ENCODE measurements around the gene RGS9. TPM values are rescaled to one million over a fixed set of nuclear protein-coding genes. Genes with fewer than 3 reads are reported as not detected.

RGS9 gene
- total RNA-seq, 1 donor from 2014 or later, result 8.1 TPM

DNA sequence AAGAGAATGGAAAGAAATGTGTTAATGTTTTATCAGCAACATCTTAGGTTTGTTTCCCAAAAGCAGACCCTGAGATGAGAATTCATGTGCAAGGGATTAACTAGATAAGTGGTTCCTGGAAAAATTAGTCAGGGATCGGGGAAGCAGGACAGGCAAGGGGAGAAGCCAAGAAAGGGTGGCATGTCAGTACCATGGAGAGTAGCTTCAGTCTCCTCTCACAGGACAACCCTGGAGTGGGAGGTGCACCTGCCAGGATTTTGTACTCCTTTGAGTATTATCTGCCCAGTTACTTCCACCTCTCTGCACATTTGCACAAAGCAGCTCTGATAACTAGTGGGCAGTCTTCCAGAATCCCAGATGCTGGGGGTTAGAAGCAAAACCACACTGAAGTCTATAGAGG, 117.0 kb downstream of the RGS9 start:
- no peak overlapping the region for H3K4me3 ChIP-seq
- no peaks in the 10 kb centered on the region for H3K27me3 ChIP-seq
- H3K9me3 ChIP-seq, result no peaks in the 10 kb centered on the region
- TF ChIP-seq POLR2A (IDR thresholded peaks at IDR 0.05) (no peak), POLR2AphosphoS5 (IDR thresholded peaks at IDR 0.05; ENCODE audit: insufficient read depth in 1 of 2, low read depth in 1 of 2) (no peak)
- TF ChIP-seq, protein P1, sequence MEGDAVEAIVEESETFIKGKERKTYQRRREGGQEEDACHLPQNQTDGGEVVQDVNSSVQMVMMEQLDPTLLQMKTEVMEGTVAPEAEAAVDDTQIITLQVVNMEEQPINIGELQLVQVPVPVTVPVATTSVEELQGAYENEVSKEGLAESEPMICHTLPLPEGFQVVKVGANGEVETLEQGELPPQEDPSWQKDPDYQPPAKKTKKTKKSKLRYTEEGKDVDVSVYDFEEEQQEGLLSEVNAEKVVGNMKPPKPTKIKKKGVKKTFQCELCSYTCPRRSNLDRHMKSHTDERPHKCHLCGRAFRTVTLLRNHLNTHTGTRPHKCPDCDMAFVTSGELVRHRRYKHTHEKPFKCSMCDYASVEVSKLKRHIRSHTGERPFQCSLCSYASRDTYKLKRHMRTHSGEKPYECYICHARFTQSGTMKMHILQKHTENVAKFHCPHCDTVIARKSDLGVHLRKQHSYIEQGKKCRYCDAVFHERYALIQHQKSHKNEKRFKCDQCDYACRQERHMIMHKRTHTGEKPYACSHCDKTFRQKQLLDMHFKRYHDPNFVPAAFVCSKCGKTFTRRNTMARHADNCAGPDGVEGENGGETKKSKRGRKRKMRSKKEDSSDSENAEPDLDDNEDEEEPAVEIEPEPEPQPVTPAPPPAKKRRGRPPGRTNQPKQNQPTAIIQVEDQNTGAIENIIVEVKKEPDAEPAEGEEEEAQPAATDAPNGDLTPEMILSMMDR (IDR thresholded peaks at IDR 0.05), result no peak
- no peak for DNase-seq (ENCODE audit: extremely low spot score in 2 of 2)
- no peak overlapping the region for H3K27ac ChIP-seq
- H3K4me1 ChIP-seq, result no peaks in the 10 kb centered on the region
- intact Hi-C loops (cut with DNase I), result no loop called here
- H3K36me3 ChIP-seq, result no peaks in the 10 kb centered on the region

DNA sequence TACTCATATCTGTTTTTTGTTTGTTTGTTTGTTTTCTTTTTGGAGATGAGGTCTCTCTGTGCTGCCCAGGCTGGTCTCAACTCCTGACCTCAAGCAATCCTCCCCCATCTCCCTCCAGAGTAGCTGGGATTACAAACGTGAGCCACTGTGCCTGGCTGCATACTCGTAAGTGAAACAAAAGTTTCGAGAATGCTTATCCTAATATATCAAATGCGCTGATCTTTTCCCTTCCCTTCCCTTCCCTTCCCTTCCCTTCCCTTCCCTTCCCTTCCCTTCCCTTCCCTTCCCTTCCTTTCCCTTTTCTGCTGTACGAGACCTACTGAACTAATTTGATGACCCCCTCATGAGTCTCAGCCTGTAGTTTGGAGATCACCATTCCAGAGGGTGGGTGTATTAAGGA, 122.1 kb downstream of the RGS9 start:
- DNase-seq (ENCODE audit: extremely low spot score in 2 of 2), result no peak
- Histone ChIP-seq H3K4me1 (no peaks in the 10 kb centered on the region), H3K27me3 (no peaks in the 10 kb centered on the region), H3K4me3 (no peak overlapping the region), H3K36me3 (no peaks in the 10 kb centered on the region), H3K9me3 (no peaks in the 10 kb centered on the region), H3K27ac (no peak overlapping the region)
- TF ChIP-seq, protein P1 (IDR thresholded peaks at IDR 0.05), result no peak
- no peak for TF ChIP-seq POLR2A (IDR thresholded peaks at IDR 0.05)
- TF ChIP-seq POLR2AphosphoS5 (IDR thresholded peaks at IDR 0.05; ENCODE audit: insufficient read depth in 1 of 2, low read depth in 1 of 2), result no peak
- intact Hi-C loops (cut with DNase I), result no loop called here

DNA sequence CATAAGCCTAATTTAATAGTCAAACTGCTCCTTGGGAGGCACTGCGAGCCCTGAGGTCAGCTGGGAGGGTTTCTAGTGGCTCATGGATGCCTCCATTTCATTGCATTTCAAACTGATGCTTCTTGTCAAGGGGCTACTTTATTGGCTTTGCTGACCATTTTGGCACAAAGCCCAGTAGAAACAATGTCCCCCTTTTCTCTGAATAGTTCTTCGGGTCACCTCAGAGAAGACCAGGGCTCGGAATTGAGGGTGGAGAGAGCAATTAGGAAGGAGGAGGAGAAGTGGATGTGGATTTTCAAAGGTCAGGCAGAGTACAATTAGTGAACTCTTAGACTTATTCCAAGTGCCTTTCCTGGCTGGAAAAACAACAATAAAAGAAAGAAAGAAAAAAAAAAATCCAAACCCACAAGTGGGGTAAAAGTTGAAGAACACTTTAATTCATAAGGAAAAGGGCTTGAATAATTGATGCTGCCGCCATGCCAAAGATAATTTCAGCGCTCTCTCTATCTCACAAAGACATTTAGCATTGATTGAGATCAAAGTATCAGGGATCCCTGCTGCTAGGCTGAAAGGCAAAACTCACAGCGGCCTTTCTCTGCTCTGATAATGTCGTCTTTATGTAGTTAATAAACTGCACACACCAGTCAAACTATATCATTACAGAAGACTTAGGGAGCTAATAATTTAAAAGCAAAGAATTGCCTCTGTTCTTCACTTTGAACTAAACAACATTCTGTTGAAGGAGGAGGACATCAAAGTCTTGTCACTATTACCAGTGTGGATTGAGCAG, 122.7 kb downstream of the RGS9 start:
- no peaks in the 10 kb centered on the region for H3K9me3 ChIP-seq
- H3K36me3 ChIP-seq, result no peaks in the 10 kb centered on the region
- no peak overlapping the region for H3K27ac ChIP-seq
- DNase-seq (ENCODE audit: extremely low spot score in 2 of 2), result no peak
- intact Hi-C loops (cut with DNase I), result no loop called here
- H3K4me1 ChIP-seq, result no peaks in the 10 kb centered on the region
- no peak for TF ChIP-seq POLR2AphosphoS5 (IDR thresholded peaks at IDR 0.05; ENCODE audit: insufficient read depth in 1 of 2, low read depth in 1 of 2)
- H3K27me3 ChIP-seq, result no peaks in the 10 kb centered on the region
- no peak overlapping the region for H3K4me3 ChIP-seq

DNA sequence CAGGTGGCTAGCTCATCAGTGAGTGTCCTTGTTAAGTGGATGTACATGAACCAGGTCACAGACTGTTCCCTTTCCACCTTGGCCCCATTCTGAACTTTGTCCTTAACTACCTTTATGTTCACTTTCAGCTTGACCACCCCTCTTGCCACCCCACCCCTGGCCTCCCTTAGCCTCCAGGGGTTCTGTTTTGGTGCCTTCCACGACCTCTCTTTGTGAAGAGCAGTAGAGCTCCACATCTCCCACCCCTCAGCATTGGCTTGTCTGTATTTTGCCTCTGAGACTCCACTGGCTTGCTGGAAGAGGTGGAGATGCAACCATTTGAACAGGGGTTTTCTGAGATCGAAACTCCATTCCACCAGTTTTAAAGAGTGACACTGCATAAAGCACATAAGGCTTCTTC, 123.5 kb downstream of the RGS9 start:
- Histone ChIP-seq H3K27me3 (no peaks in the 10 kb centered on the region), H3K27ac (no peak overlapping the region), H3K9me3 (no peaks in the 10 kb centered on the region), H3K36me3 (no peaks in the 10 kb centered on the region), H3K4me1 (no peaks in the 10 kb centered on the region), H3K4me3 (no peak overlapping the region)
- no peak for TF ChIP-seq POLR2A (IDR thresholded peaks at IDR 0.05)
- TF ChIP-seq POLR2AphosphoS5 (IDR thresholded peaks at IDR 0.05; ENCODE audit: insufficient read depth in 1 of 2, low read depth in 1 of 2), result no peak
- TF ChIP-seq, protein P1 (IDR thresholded peaks at IDR 0.05), result no peak
- intact Hi-C loops (cut with DNase I), result no loop called here
- no peak for DNase-seq (ENCODE audit: extremely low spot score in 2 of 2)

DNA sequence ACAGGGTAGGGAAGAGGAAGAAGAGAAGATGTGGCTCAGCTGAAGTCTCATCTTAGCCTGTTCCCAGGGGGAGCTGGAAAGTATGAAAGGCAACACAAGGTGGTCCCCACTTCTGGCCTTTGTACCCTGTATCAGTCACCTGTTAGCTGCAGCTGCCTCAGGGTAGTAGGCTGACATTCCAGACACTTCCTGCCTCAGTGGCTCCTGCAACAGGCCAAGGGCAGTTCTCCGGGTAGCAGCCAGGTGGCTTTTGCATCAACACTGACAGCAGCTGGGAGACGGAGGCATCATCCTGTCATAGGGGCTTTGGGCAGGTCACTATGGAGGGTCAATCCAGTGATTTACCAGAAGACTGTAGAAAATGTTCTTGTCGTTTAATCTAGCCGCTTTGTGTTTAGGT, 124.0 kb downstream of the RGS9 start:
- Histone ChIP-seq H3K27ac (no peak overlapping the region), H3K9me3 (no peaks in the 10 kb centered on the region), H3K27me3 (no peaks in the 10 kb centered on the region), H3K36me3 (no peaks in the 10 kb centered on the region), H3K4me3 (no peak overlapping the region), H3K4me1 (no peaks in the 10 kb centered on the region)
- no peak for DNase-seq (ENCODE audit: extremely low spot score in 2 of 2)
- TF ChIP-seq, protein P1 (IDR thresholded peaks at IDR 0.05), result no peak
- no peak for TF ChIP-seq POLR2AphosphoS5 (IDR thresholded peaks at IDR 0.05; ENCODE audit: insufficient read depth in 1 of 2, low read depth in 1 of 2)
- TF ChIP-seq POLR2A (IDR thresholded peaks at IDR 0.05), result no peak
- intact Hi-C loops (cut with DNase I), result no loop called here

Measured in vagina (tissue), 2 donors.